Measurements from ENCODE around the gene SLC41A2.

DNA sequence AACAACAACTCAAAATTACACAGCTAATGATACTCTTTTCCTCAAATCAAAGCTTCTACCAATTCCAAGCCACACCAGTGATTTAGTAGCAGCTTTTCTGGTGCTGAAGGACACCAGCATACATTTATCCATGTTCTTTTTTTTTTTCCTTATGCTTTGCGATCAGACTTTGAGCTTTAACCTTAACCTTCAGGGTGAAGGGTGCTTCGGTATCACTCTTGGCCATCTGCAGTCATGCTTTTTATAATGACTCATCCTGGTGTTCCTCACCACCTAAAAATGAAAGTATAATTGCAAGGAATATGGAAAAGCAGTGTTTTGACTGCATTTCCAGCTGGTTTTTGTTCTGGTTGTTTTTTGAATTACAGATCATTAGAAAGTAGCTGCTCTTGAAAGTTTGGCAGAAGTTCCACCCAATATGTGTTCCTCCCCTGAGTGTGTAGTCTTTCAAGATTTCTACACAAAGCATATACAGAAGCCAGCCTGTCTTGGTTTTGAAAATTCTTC, 1.3 kb upstream of the SLC41A2 start:
- TF ChIP-seq, protein P1, sequence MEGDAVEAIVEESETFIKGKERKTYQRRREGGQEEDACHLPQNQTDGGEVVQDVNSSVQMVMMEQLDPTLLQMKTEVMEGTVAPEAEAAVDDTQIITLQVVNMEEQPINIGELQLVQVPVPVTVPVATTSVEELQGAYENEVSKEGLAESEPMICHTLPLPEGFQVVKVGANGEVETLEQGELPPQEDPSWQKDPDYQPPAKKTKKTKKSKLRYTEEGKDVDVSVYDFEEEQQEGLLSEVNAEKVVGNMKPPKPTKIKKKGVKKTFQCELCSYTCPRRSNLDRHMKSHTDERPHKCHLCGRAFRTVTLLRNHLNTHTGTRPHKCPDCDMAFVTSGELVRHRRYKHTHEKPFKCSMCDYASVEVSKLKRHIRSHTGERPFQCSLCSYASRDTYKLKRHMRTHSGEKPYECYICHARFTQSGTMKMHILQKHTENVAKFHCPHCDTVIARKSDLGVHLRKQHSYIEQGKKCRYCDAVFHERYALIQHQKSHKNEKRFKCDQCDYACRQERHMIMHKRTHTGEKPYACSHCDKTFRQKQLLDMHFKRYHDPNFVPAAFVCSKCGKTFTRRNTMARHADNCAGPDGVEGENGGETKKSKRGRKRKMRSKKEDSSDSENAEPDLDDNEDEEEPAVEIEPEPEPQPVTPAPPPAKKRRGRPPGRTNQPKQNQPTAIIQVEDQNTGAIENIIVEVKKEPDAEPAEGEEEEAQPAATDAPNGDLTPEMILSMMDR (IDR thresholded peaks at IDR 0.05): no peak
- no peak for TF ChIP-seq POLR2A (IDR thresholded peaks at IDR 0.05)
